Keratinocyte (primary cell): ENCODE results near the gene NPSR1. TPM values are rescaled to one million over a fixed set of nuclear protein-coding genes. Genes with fewer than 3 reads are reported as not detected.

ENCODE experiments used
- DNase-seq: peaks from one replicate; pipeline ENCODE4 v3.0.0-alpha.2; 2011; ENCODE audit warnings: low read depth, missing footprints, low spot score
- FAIRE-seq: peaks from 2 replicates; lab custom pipeline; 2011; peaks lifted over from hg19 to GRCh38; lab: Jason Lieb, UNC
- H2AFZ ChIP-seq: 2 replicates; pipeline ENCODE4 v1.6.0; 2012; ENCODE audit warnings: low read length, control low read depth, inconsistent platforms; ENCODE audit not compliant: control insufficient read depth
- H3K27ac ChIP-seq: 2 replicates; pipeline ENCODE4 v1.5.1; 2011; ENCODE audit warnings: low read length; ENCODE audit not compliant: control insufficient read depth, insufficient read depth
- H3K27me3 ChIP-seq: 3 replicates; pipeline ENCODE4 v1.6.0; 2011; ENCODE audit warnings: low read length; ENCODE audit not compliant: control insufficient read depth, insufficient read depth; ENCODE audit errors: extremely low read depth
- H3K36me3 ChIP-seq, 2 experiments: 2 replicates in 1 of 2; 3 replicates in 1 of 2; pipeline ENCODE4 v1.5.1; 2011; ENCODE audit warnings: low read length in 2 of 2, mild to moderate bottlenecking in 1 of 2; ENCODE audit not compliant: control insufficient read depth in 2 of 2, insufficient read depth in 2 of 2; ENCODE audit errors: extremely low read depth in 1 of 2
- H3K4me1 ChIP-seq: 3 replicates; pipeline ENCODE4 v1.5.1; 2011; ENCODE audit warnings: low read length; ENCODE audit not compliant: control insufficient read depth, insufficient read depth; ENCODE audit errors: extremely low read depth
- H3K4me2 ChIP-seq: 3 replicates; pipeline ENCODE4 v1.6.0; 2011; ENCODE audit warnings: low read depth, low read length; ENCODE audit not compliant: control insufficient read depth, insufficient read depth; ENCODE audit errors: extremely low read depth
- H3K4me3 ChIP-seq, 3 experiments: fragments of 200-600 bp in 1 of 3; sonication (generic) in 1 of 3; 2 replicates in 2 of 3; 3 replicates in 1 of 3; pipeline ENCODE4 v1.5.1; 2011 to 2016; ENCODE audit warnings: low read length in 3 of 3, mild to moderate bottlenecking in 3 of 3, control low read depth in 2 of 3, inconsistent platforms in 1 of 3, low read depth in 1 of 3, mixed read lengths in 1 of 3, mixed run types in 1 of 3, moderate library complexity in 1 of 3; ENCODE audit not compliant: control insufficient read depth in 2 of 3, insufficient read depth in 2 of 3; ENCODE audit errors: extremely low read depth in 1 of 3
- H3K79me2 ChIP-seq: 2 replicates; pipeline ENCODE4 v1.6.0; 2012; ENCODE audit warnings: low read length; ENCODE audit not compliant: control insufficient read depth, insufficient read depth
- H3K9ac ChIP-seq: 3 replicates; pipeline ENCODE4 v1.6.0; 2011; ENCODE audit warnings: low read length; ENCODE audit not compliant: control insufficient read depth, insufficient read depth; ENCODE audit errors: extremely low read depth
- H3K9me1 ChIP-seq: 3 replicates; pipeline ENCODE4 v1.6.0; 2011; ENCODE audit warnings: low read length; ENCODE audit not compliant: control insufficient read depth, insufficient read depth; ENCODE audit errors: extremely low read depth
- H3K9me3 ChIP-seq: 2 replicates; pipeline ENCODE4 v1.5.1; 2012; ENCODE audit warnings: low read depth, low read length; ENCODE audit not compliant: control insufficient read depth
- H4K20me1 ChIP-seq: 3 replicates; pipeline ENCODE4 v1.6.0; 2011; ENCODE audit warnings: low read length; ENCODE audit not compliant: control insufficient read depth, insufficient read depth; ENCODE audit errors: extremely low read depth
- CTCF ChIP-seq, 3 experiments: IDR thresholded peaks in 1 of 3; conservative IDR thresholded peaks in 1 of 3; optimal IDR thresholded peaks in 1 of 3; 2 replicates in 2 of 3; 3 replicates in 1 of 3; pipeline versions ENCODE3 to v1.5.1; 2011; ENCODE audit warnings: low read length in 3 of 3, mild to moderate bottlenecking in 3 of 3, moderate library complexity in 2 of 3, control low read depth in 1 of 3, inconsistent platforms in 1 of 3; ENCODE audit not compliant: insufficient read depth in 2 of 3; ENCODE audit errors: extremely low read depth in 1 of 3
- EZH2 ChIP-seq: IDR thresholded peaks from one replicate; pipeline ENCODE4 v1.6.1; 2012; ENCODE audit warnings: inconsistent platforms, mild to moderate bottlenecking, low read length, moderate library complexity
- dilution Hi-C: fragments of 300-500 bp; cut with MboI; formaldehyde crosslinking; loops from one replicate; pipeline ENCODE4 v1.7.0; 2020; ENCODE audit warnings: low sequenced_read_pairs; ENCODE audit not compliant: extremely low pct_ligation_motif_present
- polyA plus RNA-seq, 5 experiments: library from polyadenylated mRNA; depleted of rRNA in 3 of 5; stranded (reverse) in 3 of 5; stranded (forward) in 1 of 5; unstranded in 1 of 5; fragments of >200 nt; gene quantifications; 1 replicate in 1 of 5; 2 replicates in 3 of 5; 3 replicates in 1 of 5; pipeline versions ENCODE4 v1.2.1 to v1.2.3, GENCODE V29; 2011 to 2012; ENCODE audit warnings: missing spikeins in 2 of 5, low read depth in 1 of 5, low replicate concordance in 1 of 5

The NPSR1 gene
- polyA plus RNA-seq, 1 donor (not counting 4 experiments of a cell fraction or from before 2014, with no cell fraction given), result not detected

GRCh38 chr7:34672430-34672829 is 14.4 kb downstream of the NPSR1 start:
- H3K4me2 ChIP-seq, result no peak overlapping the region
- H4K20me1 ChIP-seq, result no peaks in the 10 kb centered on the region
- no peak overlapping the region for H3K27ac ChIP-seq
- no peak overlapping the region for H2AFZ ChIP-seq
- dilution Hi-C loops, result no loop called here
- TF ChIP-seq CTCF (optimal IDR thresholded peaks at IDR 0.05 in 1 of 3, IDR thresholded peaks at IDR 0.05 in 1 of 3, conservative IDR thresholded peaks at IDR 0.05 in 1 of 3; ENCODE audit: extremely low read depth in 1 of 3, insufficient read depth in 2 of 3, low read length in 3 of 3) (no peak), EZH2 (no peak)
- H3K27me3 ChIP-seq, result no peaks in the 10 kb centered on the region
- H3K9me1 ChIP-seq, result no peaks in the 10 kb centered on the region
- H3K4me1 ChIP-seq, result no peaks in the 10 kb centered on the region
- no peaks in the 10 kb centered on the region for H3K79me2 ChIP-seq
- no peak for DNase-seq
- no peaks in the 10 kb centered on the region for H3K9me3 ChIP-seq
- H3K36me3 ChIP-seq, result no peaks in the 10 kb centered on the region
- FAIRE-seq, result no peak
- no peak overlapping the region for H3K9ac ChIP-seq
- H3K4me3 ChIP-seq, result no peak overlapping the region

GRCh38 chr7:34673066-34673465 is 15.0 kb downstream of the NPSR1 start:
- TF ChIP-seq CTCF (optimal IDR thresholded peaks at IDR 0.05 in 1 of 3, IDR thresholded peaks at IDR 0.05 in 1 of 3, conservative IDR thresholded peaks at IDR 0.05 in 1 of 3; ENCODE audit: extremely low read depth in 1 of 3, insufficient read depth in 2 of 3, low read length in 3 of 3) (no peak), EZH2 (no peak)
- H3K36me3 ChIP-seq, result no peaks in the 10 kb centered on the region
- no peaks in the 10 kb centered on the region for H3K9me3 ChIP-seq
- no peak for FAIRE-seq
- H3K9me1 ChIP-seq, result no peaks in the 10 kb centered on the region
- H3K4me1 ChIP-seq, result no peaks in the 10 kb centered on the region
- H3K79me2 ChIP-seq, result no peaks in the 10 kb centered on the region
- no peak for DNase-seq
- H3K4me3 ChIP-seq, result no peak overlapping the region
- H3K4me2 ChIP-seq, result no peak overlapping the region
- H3K27ac ChIP-seq, result no peak overlapping the region
- no peaks in the 10 kb centered on the region for H4K20me1 ChIP-seq
- no peak overlapping the region for H3K9ac ChIP-seq
- dilution Hi-C loops, result no loop called here
- no peak overlapping the region for H2AFZ ChIP-seq
- H3K27me3 ChIP-seq, result no peaks in the 10 kb centered on the region
